H9 (cell line): Measurements from ENCODE around the gene BACH2. TPM values are rescaled to one million over a fixed set of nuclear protein-coding genes. Genes with fewer than 3 reads are reported as not detected.

Experiments used
- DNase-seq: peaks from one replicate; pipeline ENCODE4 v3.0.0-alpha.2; 2017
- H2AFZ ChIP-seq: one replicate; pipeline ENCODE4 v1.6.1; 2013; ENCODE audit warnings: mild to moderate bottlenecking, low read length, control low read depth, moderate library complexity
- H2AK5ac ChIP-seq: 2 replicates; pipeline ENCODE4 v1.6.1; 2013; ENCODE audit warnings: low read length, control low read depth, mixed read lengths; ENCODE audit not compliant: insufficient read length
- H2BK120ac ChIP-seq: one replicate; pipeline ENCODE4 v1.6.1; 2013; ENCODE audit warnings: low read depth, mild to moderate bottlenecking, low read length, control low read depth, inconsistent platforms; ENCODE audit not compliant: poor library complexity, severe bottlenecking
- H2BK12ac ChIP-seq: 2 replicates; pipeline ENCODE4 v1.6.1; 2013; ENCODE audit warnings: low read length, control low read depth, mixed read lengths, low read depth; ENCODE audit not compliant: insufficient read length
- H2BK15ac ChIP-seq: 2 replicates; pipeline ENCODE4 v1.6.1; 2013; ENCODE audit warnings: low read depth, low read length, control low read depth
- H2BK20ac ChIP-seq: one replicate; pipeline ENCODE4 v1.6.1; 2013; ENCODE audit warnings: low read depth, mild to moderate bottlenecking, low read length, control low read depth, inconsistent platforms; ENCODE audit not compliant: poor library complexity, severe bottlenecking
- H2BK5ac ChIP-seq: 2 replicates; pipeline ENCODE4 v1.6.1; 2013; ENCODE audit warnings: low read length, control low read depth, mixed read lengths; ENCODE audit not compliant: insufficient read length
- H3K14ac ChIP-seq: 2 replicates; pipeline ENCODE4 v1.6.1; 2013; ENCODE audit warnings: low read length, control low read depth; ENCODE audit not compliant: insufficient read depth
- H3K18ac ChIP-seq: 2 replicates; pipeline ENCODE4 v1.6.1; 2013; ENCODE audit warnings: low read depth, mild to moderate bottlenecking, mixed read lengths, low read length, control low read depth; ENCODE audit not compliant: insufficient read length
- H3K23ac ChIP-seq: 2 replicates; pipeline ENCODE4 v1.6.1; 2013; ENCODE audit warnings: low read length, control low read depth, mixed read lengths, low read depth; ENCODE audit not compliant: insufficient read length
- H3K23me2 ChIP-seq: 2 replicates; pipeline ENCODE4 v1.6.1; 2013; ENCODE audit warnings: low read depth, mild to moderate bottlenecking, mixed read lengths, low read length, control low read depth; ENCODE audit not compliant: insufficient read length, poor library complexity, severe bottlenecking
- H3K27ac ChIP-seq: 2 replicates; pipeline ENCODE4 v1.5.1; 2013; ENCODE audit warnings: low read length, control low read depth, mixed read lengths, low read depth; ENCODE audit not compliant: insufficient read length
- H3K27me3 ChIP-seq: 2 replicates; pipeline ENCODE4 v1.6.1; 2013; ENCODE audit warnings: low read length, control low read depth, inconsistent platforms; ENCODE audit not compliant: insufficient read depth
- H3K4ac ChIP-seq: 2 replicates; pipeline ENCODE4 v1.6.1; 2013; ENCODE audit warnings: low read depth, mild to moderate bottlenecking, control low read depth, inconsistent platforms, low read length, moderate library complexity
- H3K4me1 ChIP-seq: 2 replicates; pipeline ENCODE4 v1.6.1; 2013; ENCODE audit warnings: low read length, control low read depth, inconsistent platforms; ENCODE audit not compliant: insufficient read depth
- H3K4me2 ChIP-seq: 2 replicates; pipeline ENCODE4 v1.6.1; 2013; ENCODE audit warnings: low read length, control low read depth, mixed read lengths; ENCODE audit not compliant: insufficient read length, insufficient read depth
- H3K56ac ChIP-seq: 2 replicates; pipeline ENCODE4 v1.6.1; 2013; ENCODE audit warnings: low read depth, mild to moderate bottlenecking, mixed read lengths, low read length, control low read depth; ENCODE audit not compliant: insufficient read length
- H3K79me1 ChIP-seq: 2 replicates; pipeline ENCODE4 v1.6.1; 2013; ENCODE audit warnings: low read depth, mild to moderate bottlenecking, moderate library complexity, low read length, control low read depth, inconsistent platforms; ENCODE audit not compliant: insufficient read depth, poor library complexity, severe bottlenecking
- H3K79me2 ChIP-seq: 2 replicates; pipeline ENCODE4 v1.6.1; 2013; ENCODE audit warnings: low read length, control low read depth, inconsistent platforms; ENCODE audit not compliant: insufficient read depth
- H3K9ac ChIP-seq: 2 replicates; pipeline ENCODE4 v1.6.1; 2013; ENCODE audit warnings: low read length, control low read depth, mixed read lengths; ENCODE audit not compliant: insufficient read length; ENCODE audit errors: extremely low read depth
- H3K9me3 ChIP-seq: one replicate; pipeline ENCODE4 v1.6.1; 2013; ENCODE audit warnings: low read depth, low read length, inconsistent platforms; ENCODE audit not compliant: control insufficient read depth
- H3T11ph ChIP-seq: one replicate; pipeline ENCODE4 v1.6.1; 2013; ENCODE audit warnings: mild to moderate bottlenecking, low read length, control low read depth, inconsistent platforms
- H4K20me1 ChIP-seq: one replicate; pipeline ENCODE4 v1.6.1; 2013; ENCODE audit not compliant: control insufficient read depth, insufficient read length, insufficient read depth
- H4K5ac ChIP-seq: 2 replicates; pipeline ENCODE4 v1.6.1; 2013; ENCODE audit warnings: low read depth, mild to moderate bottlenecking, mixed read lengths, low read length, control low read depth; ENCODE audit not compliant: insufficient read length
- H4K8ac ChIP-seq: replicated peaks from 2 replicates; pipeline ENCODE4 v1.6.1; 2013; ENCODE audit warnings: low read length, control low read depth, mixed read lengths, low read depth; ENCODE audit not compliant: insufficient read length
- H4K91ac ChIP-seq: 2 replicates; pipeline ENCODE4 v1.6.1; 2013; ENCODE audit warnings: low read depth, mild to moderate bottlenecking, moderate library complexity, mixed read lengths, low read length, control low read depth; ENCODE audit not compliant: insufficient read length
- H3K27ac Mint-ChIP-seq, 3 experiments: 2 replicates in 2 of 3; 3 replicates in 1 of 3; pipeline ENCODE4 v1.8.0; 2020 to 2021; ENCODE audit warnings: mixed read lengths in 3 of 3, mild to moderate bottlenecking in 1 of 3, moderate library complexity in 1 of 3
- H3K27me3 Mint-ChIP-seq: 2 replicates; pipeline ENCODE4 v1.8.0; 2021; ENCODE audit warnings: low read depth, mild to moderate bottlenecking, moderate library complexity, mixed read lengths
- H3K36me3 Mint-ChIP-seq, 3 experiments: 2 replicates in 2 of 3; 3 replicates in 1 of 3; pipeline ENCODE4 v1.8.0; 2020 to 2021; ENCODE audit warnings: low read depth in 3 of 3, mixed read lengths in 3 of 3; ENCODE audit not compliant: insufficient read depth in 1 of 3
- H3K4me1 Mint-ChIP-seq, 2 experiments: 2 replicates each; pipeline ENCODE4 v1.8.0; 2020; ENCODE audit warnings: mixed read lengths in 2 of 2
- H3K4me3 Mint-ChIP-seq, 2 experiments: 2 replicates in 1 of 2; 3 replicates in 1 of 2; pipeline ENCODE4 v1.8.0; 2020 to 2021; ENCODE audit warnings: mild to moderate bottlenecking in 2 of 2, mixed read lengths in 2 of 2, moderate library complexity in 1 of 2
- H3K9me3 Mint-ChIP-seq, 2 experiments: 2 replicates in 1 of 2; 3 replicates in 1 of 2; pipeline ENCODE4 v1.8.0; 2020; ENCODE audit warnings: mild to moderate bottlenecking in 2 of 2, mixed read lengths in 2 of 2, moderate library complexity in 1 of 2
- CTCF ChIP-seq: fragments of 200-600 bp; sonication (generic); conservative IDR thresholded peaks from 3 replicates; pipeline ENCODE4 v1.8.0; 2021; ENCODE audit warnings: antibody characterized with exemption, mild to moderate bottlenecking
- WGBS: extraction: QIAGEN DNeasy Blood & Tissue Kit; methylation state at CpG from one replicate; pipeline ENCODE4 v1.1.7; 2013; ENCODE audit warnings: missing lambda C conversion rate, low lambda C conversion rate, mixed read lengths; ENCODE audit not compliant: insufficient read length; ENCODE audit errors: extremely low coverage; 5-methylcytosine and 5-hydroxymethylcytosine counted together
- total RNA-seq: library from RNA; stranded (reverse); gene quantifications from 2 replicates; pipeline ENCODE4 v1.2.1, GENCODE V29; 2021

The BACH2 gene
- total RNA-seq, 1 experiment from 2014 or later = 2.0 TPM

DNA sequence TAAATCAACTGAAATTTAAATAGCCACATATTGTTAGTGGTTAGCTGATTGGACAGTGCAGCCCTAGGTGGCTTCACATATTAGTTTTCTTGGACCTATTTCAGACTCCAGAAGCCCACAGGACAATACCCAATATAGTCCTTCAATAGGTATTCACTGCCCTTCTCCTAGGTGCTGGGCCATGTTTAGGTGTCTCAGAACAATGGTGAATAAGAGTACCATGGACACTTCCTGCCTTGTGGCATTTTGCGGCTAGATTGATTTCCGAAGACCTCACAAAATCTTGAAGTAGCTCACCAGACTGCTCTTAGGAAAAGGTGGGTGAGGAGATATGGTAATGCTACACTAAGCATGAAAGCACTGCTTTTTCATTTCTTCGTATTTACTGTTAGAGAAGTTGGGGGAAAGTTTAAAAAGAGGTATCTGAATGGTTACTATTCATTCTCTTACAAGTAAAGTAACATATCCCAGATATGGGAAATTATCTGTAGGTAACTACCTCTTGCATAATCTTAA, 203.0 kb downstream of the BACH2 start:
- no peak overlapping the region for H2BK15ac ChIP-seq
- H4K91ac ChIP-seq = no peak overlapping the region
- no peaks in the 10 kb centered on the region for H3K79me2 ChIP-seq
- WGBS = no CpG with 5 or more reads among the region's 3 CpGs
- no peak overlapping the region for H2BK5ac ChIP-seq
- DNase-seq = no peak
- H3K27me3 Mint-ChIP-seq = no peaks in the 10 kb centered on the region
- no peaks in the 10 kb centered on the region for H3K9me3 ChIP-seq
- no peak overlapping the region for H2BK20ac ChIP-seq
- no peaks in the 10 kb centered on the region for H3K9me3 Mint-ChIP-seq
- H4K8ac ChIP-seq = no peak overlapping the region
- H3K9ac ChIP-seq = no peak overlapping the region
- H3K27me3 ChIP-seq = no peaks in the 10 kb centered on the region
- H3K18ac ChIP-seq = no peak overlapping the region
- H2BK12ac ChIP-seq = no peak overlapping the region
- no peak overlapping the region for H3K56ac ChIP-seq
- no peaks in the 10 kb centered on the region for H3K79me1 ChIP-seq
- H4K20me1 ChIP-seq = no peaks in the 10 kb centered on the region
- H3K36me3 Mint-ChIP-seq = no peaks in the 10 kb centered on the region
- no peak overlapping the region for H3K4me2 ChIP-seq
- H3K4me1 ChIP-seq = no peaks in the 10 kb centered on the region
- H2BK120ac ChIP-seq = no peak overlapping the region
- no peak overlapping the region for H3K23ac ChIP-seq
- H3K14ac ChIP-seq = no peak overlapping the region
- no peaks in the 10 kb centered on the region for H3K4me1 Mint-ChIP-seq
- H2AFZ ChIP-seq = no peak overlapping the region
- TF ChIP-seq CTCF = no peak
- H3K23me2 ChIP-seq = no peaks in the 10 kb centered on the region
- no peak overlapping the region for H3T11ph ChIP-seq
- no peak overlapping the region for H3K4me3 Mint-ChIP-seq
- H3K27ac ChIP-seq = no peak overlapping the region
- no peak overlapping the region for H3K4ac ChIP-seq
- H2AK5ac ChIP-seq = no peak overlapping the region
- H4K5ac ChIP-seq = no peak overlapping the region
- H3K27ac Mint-ChIP-seq = no peak overlapping the region
